ENCODE results near the gene DNMBP.
A peak's percentile ranks its signal among the peaks of the same experiment; 100 is the strongest.
"Not testable (repeated sequence)": the region's sequence is repeated elsewhere in the genome, so short reads cannot be mapped to it uniquely, and the experiment has no call there.

DNMBP gene

DNA sequence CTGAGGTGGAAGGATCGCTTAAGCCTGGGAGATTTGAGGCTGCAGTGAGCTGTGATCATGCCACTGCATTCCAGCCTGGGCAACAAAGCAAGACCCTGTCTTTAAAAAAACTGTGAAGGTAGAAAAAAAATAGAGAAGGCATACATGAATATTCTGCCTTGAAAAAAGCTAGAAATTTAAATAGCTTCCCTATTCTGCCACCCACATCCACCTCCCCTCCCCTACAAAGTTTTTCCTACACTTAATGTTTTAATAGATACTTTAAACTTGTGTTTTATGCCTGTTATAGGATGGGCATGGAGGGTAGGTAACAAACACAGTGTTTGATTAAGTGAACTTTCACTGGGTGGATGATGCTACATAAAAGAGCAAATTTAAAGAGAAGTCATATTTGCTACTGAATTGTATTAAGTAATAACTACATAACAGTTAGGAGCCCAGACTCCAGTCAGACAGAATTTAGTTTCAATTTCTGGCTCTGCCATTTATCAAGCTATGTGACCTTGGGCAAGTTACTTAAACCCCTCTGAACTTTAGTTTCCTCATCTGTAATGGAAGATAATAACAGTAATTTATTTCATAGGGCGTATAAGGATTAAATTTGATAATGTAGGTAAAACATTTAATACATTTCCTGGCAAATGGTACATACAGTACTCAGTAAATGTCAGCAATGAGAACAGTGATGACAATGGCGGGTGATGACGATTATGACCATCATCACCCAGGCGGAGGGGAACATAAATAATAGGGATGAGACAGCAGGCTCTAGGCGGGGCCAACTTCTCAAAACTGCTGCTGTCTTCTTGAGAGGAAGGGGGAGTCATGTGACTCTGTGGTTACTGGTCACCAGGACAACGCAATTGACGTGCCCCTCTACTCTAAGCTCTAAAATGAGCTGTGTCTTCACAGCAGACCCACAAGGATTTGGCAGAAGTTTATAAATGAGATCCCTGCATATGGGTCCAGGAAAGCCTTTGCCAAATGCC, 15.8 kb downstream of the DNMBP start:
- DNase-seq = peak; percentile 90 to 96 (median 94)

DNA sequence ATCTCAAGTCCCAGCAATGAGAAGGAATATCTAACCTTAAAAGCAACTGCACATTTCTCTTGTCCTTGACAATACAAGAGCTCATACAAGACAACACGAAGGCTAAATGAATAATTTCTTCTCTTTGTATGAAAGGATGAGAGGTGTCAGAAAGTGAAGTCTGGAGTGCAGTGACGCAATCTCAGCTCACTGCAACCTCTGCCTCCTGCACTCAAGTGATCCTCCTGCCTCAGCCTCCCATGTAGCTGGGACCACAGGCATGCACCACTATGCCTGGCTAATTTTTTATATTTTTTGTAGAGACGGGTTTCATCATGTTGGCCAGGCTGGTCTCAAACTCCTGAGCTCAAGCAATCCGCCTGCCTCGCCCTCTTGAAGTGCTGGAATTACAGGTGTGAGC, 24.1 kb downstream of the DNMBP start:
- DNase-seq = not testable (repeated sequence)

DNA sequence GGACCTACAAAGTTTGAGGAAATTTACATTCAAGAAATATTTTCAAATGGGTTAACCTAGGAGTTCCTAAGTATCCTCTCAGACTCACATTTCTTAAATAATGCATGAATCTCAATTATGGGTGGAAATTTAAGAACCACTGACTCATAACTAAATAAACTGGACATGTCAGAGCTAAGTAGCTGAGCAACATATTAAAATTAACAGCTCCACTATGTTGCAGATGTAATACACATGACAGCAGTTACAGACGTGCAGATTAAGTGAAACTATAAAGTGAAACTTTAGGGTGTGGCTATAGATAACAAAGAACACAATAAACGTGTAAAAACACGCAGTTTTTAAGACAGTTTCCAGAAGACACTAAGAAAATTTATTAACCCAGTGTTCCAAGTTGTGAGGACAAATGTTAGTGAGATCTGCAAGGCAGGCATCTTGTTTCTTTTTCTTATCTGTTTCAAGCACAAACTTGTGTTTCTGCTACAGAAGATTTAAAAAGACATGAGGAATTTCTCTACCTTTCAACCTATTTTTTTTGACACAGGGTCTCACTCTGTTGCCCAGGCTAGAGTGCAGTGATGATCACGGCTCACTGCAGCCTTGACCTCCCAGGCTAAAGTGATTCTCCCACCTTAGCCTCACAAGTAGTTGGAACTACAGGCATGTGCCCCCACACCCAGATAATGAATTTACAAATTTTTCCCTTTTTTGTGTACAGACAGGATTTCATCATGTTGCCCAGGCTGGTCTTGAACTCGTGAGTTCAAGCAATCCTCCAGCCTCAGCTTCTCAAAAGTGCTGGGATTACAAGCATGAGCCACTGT, 25.3 kb downstream of the DNMBP start:
- peak in 2 of 3 donors; percentile 33 to 37 for DNase-seq

DNA sequence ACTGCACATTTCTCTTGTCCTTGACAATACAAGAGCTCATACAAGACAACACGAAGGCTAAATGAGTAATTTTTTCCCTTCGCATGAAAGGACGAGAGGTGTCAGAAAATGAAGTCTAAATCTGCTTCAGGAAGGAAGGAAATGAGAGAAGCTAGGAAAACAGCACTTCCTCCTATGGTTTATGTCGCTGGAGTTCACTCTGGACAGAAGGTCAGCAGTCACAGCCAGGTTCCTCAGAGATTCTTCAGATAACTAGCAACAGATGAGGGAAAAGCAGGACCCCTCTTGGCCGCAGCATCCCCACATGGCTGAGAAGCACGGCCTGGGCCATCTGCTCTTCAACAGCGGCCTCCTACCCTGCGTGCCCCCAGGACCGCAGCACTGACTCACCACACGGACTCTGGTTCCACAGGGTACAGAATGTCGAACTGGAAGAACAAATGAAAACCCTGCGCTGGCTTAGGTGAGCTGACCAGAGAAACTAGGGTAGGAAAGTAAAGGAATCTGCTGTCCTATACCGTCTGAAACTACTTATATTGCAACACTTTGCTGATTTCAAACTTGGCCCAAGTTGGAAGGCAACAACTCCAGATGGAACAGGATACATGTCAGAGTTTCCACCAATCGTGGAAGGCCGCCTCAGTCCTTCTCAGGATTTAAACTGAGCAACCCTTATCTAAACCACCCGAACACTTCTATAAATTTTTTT, 26.3 kb downstream of the DNMBP start:
- peak; percentile 16 to 54 (median 44) for DNase-seq

DNA sequence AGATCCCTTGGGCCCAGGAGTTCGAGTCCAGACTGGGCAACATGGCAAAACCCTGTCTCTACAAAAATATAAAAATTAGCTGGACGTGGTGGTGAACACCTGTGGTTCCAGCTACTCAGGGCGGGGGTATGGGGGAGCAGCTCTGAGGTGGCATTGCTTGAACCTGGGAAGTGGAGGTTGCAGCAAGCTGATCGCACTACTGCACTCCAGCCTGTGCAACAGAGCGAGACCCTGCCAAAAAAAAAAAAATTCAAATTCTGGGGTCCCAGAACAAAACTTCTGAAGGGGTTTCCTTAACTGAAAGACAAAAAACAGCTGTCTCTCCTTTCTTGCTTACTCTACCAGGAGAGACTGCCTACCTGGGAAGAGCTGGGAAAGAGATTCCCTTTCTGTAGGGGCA, 27.0 kb downstream of the DNMBP start:
- DNase-seq = no peak

DNA sequence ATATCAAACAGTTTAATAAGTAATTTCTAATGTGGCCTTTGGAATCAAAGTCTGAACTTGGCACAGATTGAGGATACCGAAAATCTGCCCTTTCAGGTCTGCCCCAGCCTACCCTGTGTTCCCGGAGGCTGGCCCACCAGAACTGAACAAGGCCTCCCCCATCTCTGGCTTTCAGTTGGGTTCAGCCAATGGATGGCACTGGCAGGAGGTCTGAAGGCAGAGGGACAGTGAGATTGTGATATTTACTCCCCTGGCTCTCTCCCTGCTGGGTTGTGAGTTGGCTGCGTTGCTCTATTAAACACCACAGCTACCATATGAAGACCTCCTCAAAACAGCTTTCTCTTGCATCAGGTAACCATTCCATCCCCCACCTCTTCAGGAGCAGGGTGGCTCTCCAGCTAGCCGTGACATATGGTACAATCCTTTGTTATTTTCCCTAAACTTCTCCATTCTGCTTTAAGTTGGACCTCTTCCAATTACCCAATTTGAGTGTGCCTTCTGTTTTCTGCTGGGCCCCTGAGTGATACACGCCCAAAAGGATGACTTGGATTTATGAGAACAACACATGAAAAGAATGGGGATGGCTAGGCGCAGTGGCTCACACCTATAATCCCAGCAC, 28.1 kb downstream of the DNMBP start:
- peak; percentile 35 to 59 (median 50) for DNase-seq

DNA sequence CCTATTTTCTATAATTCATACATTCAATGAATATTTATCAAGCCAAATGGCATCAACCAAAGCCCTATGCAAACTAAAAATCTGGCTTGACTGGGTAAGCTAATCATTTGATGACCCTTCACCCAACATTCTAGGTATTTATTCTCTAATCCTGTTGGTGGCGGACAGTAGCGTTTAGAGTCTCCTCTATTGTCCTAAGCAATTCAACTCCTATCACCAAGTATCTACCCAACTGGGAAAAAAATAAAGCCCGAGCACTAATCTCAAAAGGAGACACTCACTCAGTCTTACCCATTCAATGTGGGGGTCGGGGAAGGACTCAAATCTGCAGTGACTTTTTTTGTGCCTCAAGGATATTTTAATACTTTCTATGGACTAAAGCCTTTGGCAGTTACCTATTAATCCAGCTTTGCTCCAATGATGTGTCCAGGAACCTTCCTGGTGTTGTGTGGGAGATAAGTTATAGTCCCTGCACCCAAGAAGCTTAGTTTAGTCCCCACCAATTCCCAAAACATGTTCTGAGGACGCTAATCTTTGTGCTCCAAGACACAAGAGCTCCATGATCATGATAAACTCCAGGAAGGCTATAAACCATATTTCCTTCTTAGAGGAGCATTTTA, 30.6 kb downstream of the DNMBP start:
- DNase-seq = no peak

DNA sequence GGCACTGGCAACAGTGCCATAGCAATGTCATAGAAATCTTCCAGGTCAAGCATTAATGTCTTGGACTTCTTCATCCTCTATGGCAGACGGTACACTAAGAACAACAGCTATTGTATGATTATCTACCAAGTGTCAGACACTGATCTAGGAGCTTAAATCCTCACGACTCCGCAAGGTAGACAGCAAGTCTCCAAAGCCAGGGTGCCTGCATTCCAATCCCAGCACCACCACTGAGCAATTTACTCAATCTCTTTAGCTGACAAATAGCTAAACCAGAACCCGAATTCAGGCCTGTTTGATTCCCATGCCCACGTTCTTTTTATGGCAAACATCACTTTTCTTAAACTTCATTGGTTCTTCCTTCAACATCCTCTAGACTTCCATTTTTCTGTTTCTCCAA, 31.8 kb downstream of the DNMBP start:
- no peak for DNase-seq

DNA sequence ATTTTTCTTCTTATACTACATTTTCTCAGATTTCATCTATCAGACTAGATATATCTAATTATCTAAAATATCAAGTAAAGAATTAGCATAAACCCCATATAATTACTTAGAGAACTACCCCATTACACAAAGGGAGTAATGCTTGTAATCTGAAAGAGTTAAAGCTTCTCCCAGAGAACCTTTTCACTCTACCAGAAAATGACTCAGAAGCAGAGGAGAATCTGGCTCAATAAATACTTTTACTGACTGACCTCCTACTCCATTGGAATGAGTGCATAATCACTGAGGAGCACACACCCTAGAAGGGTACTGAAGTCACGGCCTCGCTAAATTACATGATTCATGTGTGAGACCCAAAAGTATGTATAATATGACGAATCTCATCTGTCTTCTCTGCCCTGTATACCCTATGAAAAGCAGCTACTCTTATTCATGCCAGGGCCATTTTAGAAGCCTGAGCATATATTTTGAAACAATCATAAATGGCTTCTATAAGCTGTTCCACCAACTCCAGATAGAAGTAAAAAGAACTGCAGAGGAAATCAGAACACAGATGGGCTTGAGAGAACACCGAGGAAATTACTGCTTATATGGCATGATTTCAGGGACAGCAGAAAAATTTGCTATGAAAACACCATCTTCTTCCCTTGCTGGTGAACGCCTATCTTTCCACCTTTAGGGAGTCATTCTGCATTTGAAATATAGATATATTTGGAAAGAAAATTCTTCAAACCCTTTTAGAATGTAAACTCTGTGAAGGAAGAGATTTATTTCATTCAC, 32.7 kb downstream of the DNMBP start:
- DNase-seq = peak; percentile 18 to 80 (median 78)

DNA sequence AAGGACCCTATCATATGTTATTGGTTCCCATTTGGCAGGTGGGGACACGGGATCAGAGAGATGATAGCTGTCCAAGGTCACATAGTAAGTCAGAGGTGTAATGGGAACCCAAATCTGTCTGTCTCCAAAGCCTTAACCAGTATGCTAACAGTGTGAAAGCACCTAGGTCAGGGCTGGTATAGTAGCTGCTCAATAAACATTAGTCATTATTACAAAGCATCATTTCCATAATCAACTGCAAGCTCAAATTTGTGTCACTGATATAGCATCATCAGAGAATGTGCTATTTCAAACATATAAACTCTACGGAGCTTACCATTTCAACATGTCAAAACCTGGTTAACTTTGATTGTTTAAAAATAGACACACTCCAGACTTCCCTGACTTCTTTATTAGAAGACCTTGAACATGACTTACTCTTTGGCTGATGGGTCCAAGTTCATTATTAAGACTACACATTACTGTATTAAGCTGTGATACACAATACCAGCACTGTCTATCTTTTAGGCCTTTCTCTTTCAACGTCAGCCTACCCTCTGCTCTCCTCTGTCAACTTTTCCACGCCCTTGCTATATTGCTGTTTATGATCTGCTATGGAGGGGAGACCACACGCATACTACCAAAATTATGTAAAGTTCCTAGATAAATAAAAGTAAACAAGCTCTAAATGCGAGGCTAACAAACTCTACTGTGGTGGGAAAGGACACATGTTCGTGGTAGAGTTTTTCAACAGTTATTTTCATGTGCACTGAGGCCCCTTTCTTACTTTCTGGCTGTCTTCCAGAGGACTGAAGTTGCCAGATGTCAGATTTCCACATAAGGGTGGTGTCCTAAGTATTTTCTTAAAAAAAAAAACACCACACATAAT, 33.6 kb downstream of the DNMBP start:
- DNase-seq = peak in 1 of 3 donors; percentile 37

DNA sequence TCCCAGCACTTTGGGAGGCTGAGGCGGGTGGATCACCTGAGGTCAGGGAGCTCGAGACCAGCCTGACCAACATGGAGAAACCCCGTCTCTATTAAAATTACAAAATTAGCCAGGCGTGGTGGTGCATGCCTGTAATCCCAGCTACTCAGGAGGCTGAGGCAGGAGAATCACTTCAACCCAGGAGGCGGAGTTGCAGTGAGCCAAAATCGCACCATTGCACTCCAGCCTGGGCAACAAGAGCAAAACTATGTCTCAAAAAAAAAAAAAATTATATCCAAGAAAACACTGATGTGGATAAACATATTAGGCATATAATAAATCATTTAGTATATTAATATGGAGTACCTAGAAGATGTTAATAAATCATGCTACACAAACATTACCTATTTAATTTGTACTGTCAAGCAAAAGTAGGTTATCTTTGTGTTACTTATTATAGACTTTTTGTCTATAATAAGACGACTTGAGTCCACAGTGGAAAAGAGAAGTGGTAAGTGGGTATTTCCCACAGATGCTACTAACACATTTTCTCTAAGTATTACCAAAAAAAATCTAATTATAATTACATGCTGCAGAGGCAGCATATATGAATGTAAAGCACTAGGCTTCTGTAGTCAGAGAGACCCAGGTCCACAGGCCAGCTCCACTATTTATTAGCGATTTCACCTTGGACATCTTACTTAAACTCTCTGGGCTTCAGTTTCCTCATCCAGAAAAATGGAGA, 34.5 kb downstream of the DNMBP start:
- DNase-seq = peak in 2 of 3 donors; percentile 44 to 50

DNA sequence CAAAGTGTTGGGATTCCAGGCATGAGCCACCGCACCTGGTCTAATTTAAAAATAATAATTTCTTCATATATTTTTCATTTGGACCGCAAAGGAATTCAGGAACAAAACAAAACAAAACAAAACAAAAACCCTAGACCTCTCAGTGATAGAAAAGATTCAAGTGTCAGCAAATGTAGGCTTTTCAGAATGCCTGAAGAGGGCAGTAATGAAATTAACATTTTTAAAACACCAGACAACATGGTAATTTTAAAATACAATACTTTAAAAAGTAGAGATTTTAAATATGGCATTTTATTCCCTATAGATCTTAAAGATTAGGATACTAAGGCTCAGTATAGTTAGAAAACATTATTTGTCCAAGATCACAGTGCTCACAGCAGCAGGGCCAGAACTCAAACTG, 36.6 kb downstream of the DNMBP start:
- DNase-seq = no peak

DNA sequence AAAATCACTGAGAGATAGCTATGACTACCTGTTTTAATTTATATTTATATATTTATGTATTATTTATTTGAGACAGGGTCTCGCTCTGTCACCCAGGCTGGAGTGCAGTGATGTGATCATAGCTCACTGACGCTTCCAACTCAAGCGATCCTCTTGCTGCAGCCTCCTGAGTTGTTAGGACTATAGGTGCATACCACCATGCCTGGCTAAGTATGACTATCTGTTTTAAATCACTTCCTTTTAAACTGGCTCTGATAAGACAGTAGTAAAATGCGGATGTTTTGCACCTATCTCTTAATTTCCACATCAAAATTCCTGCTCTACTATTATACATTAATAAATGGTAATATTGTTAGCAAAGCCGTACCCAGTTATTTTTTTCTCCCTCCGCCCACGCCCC, 41.8 kb downstream of the DNMBP start:
- DNase-seq = no peak

DNA sequence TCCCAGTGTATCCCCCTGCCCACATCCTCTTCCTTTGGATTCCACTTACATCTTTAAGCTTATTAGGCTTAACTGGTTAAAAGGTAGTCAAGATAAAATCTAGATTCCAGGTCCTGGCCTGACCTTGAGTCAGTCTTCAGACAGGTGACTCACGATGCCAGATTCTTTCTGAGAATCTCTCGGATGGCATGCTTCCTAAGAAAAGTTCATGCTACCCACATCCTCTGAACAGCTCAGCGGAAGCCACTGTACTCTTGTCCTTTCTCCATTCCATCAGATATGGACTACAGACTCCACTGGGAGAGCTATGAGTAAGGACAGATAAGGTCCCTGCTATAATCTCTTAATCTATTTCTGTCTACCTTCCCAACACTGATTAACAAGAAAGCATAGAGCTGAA, 43.4 kb downstream of the DNMBP start:
- DNase-seq = no peak

DNA sequence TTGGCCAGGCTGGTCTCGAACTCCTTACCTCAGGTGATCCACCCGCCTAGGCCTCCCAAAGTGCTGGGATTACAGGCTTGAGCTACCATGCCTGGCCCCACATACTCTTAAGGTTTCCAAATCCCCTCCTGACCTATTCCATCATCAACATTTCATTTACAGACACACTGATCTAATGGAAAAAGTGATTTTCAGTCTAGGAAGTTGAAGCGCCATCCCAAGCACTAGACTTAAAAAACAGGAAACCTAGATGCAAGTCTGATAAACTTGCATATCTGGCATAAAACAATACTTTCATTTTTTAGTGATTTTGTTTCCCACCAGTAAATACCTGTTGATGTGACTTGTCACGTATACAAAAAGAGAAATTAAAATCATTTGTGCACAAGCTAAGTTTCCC, 44.0 kb downstream of the DNMBP start:
- no peak for DNase-seq

DNA sequence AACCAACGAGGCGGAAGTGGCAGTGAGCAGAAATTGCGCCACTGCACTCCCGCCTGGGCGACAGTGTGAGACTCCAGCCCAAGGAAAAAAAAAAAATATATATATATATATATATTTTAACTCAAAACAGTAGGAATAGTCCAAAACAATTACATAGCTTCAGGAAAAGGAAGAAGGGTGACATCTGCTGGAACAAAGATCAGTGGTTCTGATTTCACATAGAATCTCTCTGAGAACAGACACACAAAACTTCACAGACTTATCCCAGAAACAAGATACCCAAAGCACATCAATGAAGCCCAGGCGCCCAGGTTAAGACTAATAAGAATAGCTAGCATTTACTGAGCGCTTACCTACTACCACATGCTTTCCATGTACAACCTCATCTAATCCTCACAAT, 45.0 kb downstream of the DNMBP start:
- peak in 1 of 3 donors; percentile 20 for DNase-seq

DNA sequence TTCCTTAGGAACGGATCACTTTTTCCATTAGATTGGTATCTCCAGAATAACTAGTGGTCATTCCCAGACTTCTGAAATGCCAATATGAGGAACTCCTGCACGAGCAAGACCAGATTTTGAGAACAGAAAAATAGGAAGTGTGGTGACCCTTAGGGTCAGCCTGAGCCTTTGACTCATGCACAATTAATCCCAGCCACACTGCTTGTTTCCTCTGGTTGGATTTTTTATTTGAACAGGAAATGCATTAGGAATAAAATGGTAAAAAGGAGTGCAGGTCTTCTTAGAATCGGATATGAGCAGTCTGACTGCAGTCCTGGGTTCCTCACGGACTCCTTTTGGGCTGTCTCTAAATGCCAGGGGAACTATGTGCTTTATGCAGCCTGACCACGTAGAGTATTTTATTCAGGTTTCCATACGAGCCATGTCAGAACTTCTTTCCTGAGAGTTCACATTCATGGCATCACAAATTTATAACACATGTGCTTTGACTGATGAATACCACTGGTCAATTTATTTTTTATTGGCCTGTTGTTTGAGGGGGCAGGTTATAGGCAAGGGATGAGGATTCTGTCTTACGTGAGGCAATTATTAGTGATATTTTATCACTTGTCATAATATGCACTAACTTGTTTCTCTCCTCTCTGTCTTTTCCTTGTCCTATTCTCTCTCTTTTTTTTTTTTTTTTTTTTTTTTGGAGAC, 46.1 kb downstream of the DNMBP start:
- DNase-seq = not testable (repeated sequence)

DNA sequence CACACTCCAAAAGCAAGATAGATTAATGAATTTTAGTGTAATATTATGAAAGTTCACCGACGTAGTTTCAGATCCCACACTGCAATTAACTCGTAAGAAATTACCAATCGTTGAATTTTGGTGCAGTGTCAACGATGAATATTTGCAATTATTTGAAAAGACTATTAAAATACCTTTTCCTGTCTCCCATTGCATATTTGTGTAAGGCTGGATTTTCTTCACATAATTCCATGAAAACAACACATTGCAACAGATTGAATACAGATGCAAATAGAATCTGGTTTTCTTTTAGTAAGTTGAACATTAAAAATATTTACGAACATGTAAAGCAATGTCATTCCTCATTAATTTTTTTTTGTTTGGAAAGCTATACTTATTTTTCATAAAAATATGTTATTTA, 50.9 kb downstream of the DNMBP start:
- no peak for DNase-seq

DNA sequence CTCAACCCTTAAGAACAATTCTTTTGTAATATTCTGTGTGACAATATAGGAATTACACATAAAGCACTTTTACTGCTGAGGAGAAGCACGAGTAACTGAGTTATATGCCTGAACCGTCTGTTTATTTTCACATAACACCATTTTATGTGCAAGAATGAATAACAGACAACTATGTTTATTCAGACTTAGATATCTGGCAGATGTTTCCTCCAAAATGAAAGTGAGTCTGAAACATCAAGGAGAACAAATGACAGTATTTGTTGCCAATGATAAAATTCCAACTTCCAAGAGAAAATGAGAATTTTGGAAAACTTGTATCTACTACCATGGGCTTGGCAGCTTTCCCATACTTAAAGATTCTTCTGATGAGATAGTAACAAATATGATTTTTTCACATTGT, 51.4 kb downstream of the DNMBP start:
- DNase-seq = no peak

Data from suppressor macrophage treated with lipopolysaccharide for 1 hour (primary cell).